Activated naive CD4-positive, alpha-beta T cell treated with anti-CD3 and anti-CD28 coated beads, Interleukin-2, amount 10 ng/mL, durations not matched to agents 7 days and 5 days (primary cell): ENCODE data around the gene CDH12.

ENCODE experiments used
- CTCF ChIA-PET: fragments of 350-600 bp; sonication (Branson Sonifier 250); formaldehyde crosslinking; loops from one replicate; lab custom pipeline; 2021; ENCODE audit warnings: antibody characterized with exemption; lab: Charles Lee
- DNase-seq: peaks from one replicate; pipeline ENCODE4 v3.0.0-alpha.2; 2020
- H3K27ac Mint-ChIP-seq: one replicate; pipeline ENCODE4 v1.8.0; 2021; ENCODE audit warnings: mild to moderate bottlenecking, moderate library complexity, mixed read lengths
- H3K27me3 Mint-ChIP-seq: one replicate; pipeline ENCODE4 v1.8.0; 2021; ENCODE audit warnings: mild to moderate bottlenecking, mixed read lengths
- H3K36me3 Mint-ChIP-seq: one replicate; pipeline ENCODE4 v1.8.0; 2021; ENCODE audit warnings: mixed read lengths
- H3K4me1 Mint-ChIP-seq: one replicate; pipeline ENCODE4 v1.8.0; 2021; ENCODE audit warnings: mixed read lengths
- H3K4me3 Mint-ChIP-seq: one replicate; pipeline ENCODE4 v1.8.0; 2021; ENCODE audit warnings: mild to moderate bottlenecking, moderate library complexity, mixed read lengths
- H3K9me3 Mint-ChIP-seq: one replicate; pipeline ENCODE4 v1.8.0; 2021; ENCODE audit warnings: mixed read lengths

CDH12 gene

GRCh38 chr5:21704974-21705668 is 1148.0 kb downstream of the CDH12 start:
- H3K4me1 Mint-ChIP-seq = no peaks in the 10 kb centered on the region
- DNase-seq = no peak
- H3K27me3 Mint-ChIP-seq = no peaks in the 10 kb centered on the region
- CTCF ChIA-PET = no interaction called here
- H3K9me3 Mint-ChIP-seq = peaks cover 5% of the 10 kb centered on the region
- no peaks in the 10 kb centered on the region for H3K36me3 Mint-ChIP-seq
- H3K27ac Mint-ChIP-seq = no peak overlapping the region
- no peak overlapping the region for H3K4me3 Mint-ChIP-seq

GRCh38 chr5:21701317-21701716 is 1151.8 kb downstream of the CDH12 start:
- CTCF ChIA-PET = no interaction called here
- H3K27me3 Mint-ChIP-seq = no peaks in the 10 kb centered on the region

More at GRCh38 chr5:21701317-21701716, 1151.8 kb downstream of the CDH12 start:
- Mint-ChIP-seq H3K4me3 (no peak overlapping the region), H3K27ac (no peak overlapping the region), H3K36me3 (no peaks in the 10 kb centered on the region), H3K9me3 (peaks cover 6% of the 10 kb centered on the region), H3K4me1 (no peaks in the 10 kb centered on the region)
- DNase-seq = no peak
